CD4-positive, alpha-beta T cell treated with Interleukin-6 at 100 ng/mL for 8 hours (primary cell): Measurements from ENCODE around the gene AHSG.

Experiments
- DNase-seq: peaks from one replicate; pipeline ENCODE4 v3.0.0-alpha.2; 2020; ENCODE audit warnings: mixed read lengths, low spot score

Gene AHSG

DNA sequence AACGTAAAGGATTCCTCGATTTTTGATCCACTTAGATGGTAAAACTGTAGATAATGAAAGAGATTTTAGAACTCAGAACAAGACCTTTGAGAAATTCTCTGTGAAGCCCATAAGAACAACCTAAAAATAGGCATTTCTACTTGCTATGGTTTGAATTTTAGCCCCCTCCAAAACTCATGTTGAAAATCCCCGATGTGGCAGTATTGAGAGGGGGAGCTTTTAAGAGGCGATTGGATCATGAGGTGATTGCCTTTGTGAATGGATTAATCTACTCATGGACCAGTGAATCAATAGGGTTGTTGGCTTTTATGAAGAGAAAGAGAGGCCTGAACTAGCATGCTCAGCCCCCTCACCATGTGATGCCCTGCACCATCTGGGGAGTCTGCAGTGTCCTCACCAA is 20.2 kb upstream of the AHSG start:
- no peak for DNase-seq

DNA sequence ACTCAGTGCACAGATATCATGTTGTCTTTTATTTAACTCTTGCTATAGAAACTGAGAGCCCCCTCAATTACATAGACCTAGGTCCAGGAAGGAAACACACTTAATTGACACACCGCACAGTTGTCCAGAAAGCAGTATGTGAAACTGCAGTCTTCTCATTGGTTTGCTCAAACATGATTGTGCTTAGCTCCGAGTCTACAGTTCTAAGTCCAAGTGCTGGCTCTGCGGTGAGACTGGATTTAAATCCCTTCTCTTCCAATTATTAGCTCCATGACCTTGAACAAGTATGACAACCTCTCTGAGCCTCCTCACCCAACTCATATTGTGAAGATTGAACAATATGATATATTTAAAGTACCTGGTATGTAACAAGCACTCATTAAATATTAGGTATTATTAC is 19.0 kb upstream of the AHSG start:
- DNase-seq: no peak

GRCh38 chr3:186594591-186595113 is 18.2 kb upstream of the AHSG start:
- no peak for DNase-seq

DNA sequence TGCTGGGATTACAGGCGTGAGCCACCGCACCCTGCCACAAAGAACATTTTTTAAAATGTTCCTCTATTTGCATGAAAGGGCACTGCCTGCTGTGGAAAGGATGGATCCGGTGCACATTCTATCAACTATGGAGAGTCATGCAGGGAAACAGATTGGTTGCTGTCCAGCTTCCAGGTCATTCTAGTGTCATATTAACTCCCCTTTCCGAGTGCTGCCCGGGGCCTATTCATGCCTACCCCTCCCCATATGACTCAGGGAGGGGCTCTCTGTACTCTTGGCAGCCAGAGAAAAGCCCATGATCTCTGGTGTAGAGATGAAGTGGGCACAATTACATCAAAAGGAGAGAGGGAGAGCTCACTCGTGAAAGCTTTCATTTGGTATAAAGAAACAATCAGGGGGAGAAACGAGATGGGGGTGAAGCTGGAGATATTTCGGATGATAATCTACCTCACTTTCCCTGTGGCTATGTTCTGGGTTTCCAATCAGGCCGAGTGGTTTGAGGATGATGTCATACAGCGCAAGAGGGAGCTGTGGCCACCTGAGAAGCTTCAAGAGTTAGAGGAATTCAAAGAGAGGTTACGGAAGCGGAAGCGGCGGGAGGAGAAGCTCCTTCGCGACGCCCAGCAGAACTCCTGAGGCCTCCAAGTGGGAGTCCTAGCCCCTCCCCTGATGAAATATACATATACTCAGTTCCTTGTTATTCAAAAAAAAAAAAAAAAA is 16.1 kb upstream of the AHSG start:
- DNase-seq: no peak

GRCh38 chr3:186598108-186598784 is 14.6 kb upstream of the AHSG start:
- DNase-seq: no peak

DNA sequence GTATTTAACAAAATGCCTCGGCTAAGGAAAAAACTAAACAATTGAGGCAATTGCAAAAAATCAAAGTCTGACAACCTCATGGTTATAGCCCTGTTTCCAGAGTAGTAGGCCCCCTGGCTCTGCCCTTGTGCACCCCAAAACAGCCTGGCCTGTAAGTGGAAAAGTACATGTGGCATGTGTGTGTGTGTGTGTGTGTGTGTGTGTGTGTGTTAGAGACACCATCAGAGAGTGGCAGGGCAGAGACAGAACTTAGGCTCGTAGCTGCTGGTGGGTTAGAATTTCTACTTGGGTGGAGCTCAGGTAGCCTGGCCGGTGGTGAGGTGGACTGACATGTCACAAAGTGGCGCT is 14.1 kb upstream of the AHSG start:
- DNase-seq: no peak

DNA sequence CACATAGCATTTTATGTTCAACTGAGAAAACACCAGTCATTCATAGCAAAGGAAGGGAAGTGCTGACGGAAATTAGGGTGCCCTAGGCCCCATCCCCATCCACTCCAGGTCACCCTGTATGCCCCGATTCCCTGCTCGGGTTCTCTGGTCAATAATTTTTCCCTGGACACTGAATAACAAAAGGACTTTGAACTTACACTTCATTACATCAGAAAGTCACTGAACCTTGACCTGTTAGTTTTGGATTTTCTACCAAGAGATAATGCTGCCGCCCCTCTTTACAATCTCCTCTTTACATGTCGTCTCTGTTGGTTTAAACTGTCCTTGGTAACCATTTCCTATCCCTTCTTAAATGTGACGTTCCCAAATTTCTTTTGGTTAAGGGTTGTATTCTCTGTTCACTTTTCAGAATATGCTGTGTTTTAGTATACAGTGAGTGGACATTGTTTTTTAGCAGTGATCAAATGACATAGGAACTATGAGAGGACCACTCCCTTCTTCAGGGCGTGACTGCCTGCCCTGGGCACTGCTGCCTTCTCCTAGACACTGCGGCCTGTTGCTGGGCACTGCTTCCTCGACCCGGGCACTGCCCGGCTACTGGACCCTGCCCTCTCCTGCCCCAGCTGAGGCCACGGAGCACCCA is 13.6 kb upstream of the AHSG start:
- no peak for DNase-seq

GRCh38 chr3:186599785-186600166 is 13.1 kb upstream of the AHSG start:
- no peak for DNase-seq

DNA sequence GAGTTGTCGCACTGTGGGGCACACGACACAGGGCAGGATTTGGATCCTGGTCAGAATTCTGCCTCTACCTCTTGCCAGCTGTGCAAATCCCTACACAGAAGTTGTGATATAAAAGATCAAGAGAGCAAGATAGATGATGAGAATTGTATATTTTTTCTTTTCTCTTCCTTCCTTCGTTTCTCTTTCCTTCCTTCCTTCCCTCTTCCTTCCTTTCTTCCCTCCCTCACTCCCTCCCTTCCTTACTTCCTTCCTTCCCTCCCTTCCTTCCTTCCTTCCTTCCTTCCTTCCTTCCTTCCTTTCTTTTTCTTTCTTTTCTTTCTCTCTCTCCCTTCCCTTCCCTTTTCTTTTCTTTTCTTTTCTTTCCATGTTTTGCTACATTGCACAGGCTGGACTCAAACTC is 12.0 kb upstream of the AHSG start:
- no peak for DNase-seq

DNA sequence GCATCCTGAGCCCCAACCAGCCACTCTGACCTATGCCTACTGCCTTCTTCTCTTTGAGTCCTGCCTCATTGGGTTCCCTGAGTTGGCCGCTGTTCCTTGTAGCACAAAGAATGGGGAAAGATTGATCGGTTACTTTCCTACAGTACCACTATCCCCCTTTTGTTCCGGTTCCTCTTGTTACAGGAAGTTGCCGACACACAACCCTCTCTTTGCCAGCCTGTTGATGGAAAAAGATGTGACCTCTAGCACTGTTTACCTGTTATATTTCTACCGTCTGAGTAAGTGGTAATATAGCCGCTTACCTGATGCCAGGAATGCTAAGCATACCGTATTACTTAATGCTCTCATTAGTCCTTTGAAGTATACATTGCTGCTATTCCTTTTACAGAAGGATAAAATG is 9.7 kb upstream of the AHSG start:
- no peak for DNase-seq

- DNase-seq: no peak
Observed at GRCh38 chr3:186605078-186605477, 7.8 kb upstream of the AHSG start.

- DNase-seq: no peak
Observed at GRCh38 chr3:186605561-186606545, 7.0 kb upstream of the AHSG start.

DNA sequence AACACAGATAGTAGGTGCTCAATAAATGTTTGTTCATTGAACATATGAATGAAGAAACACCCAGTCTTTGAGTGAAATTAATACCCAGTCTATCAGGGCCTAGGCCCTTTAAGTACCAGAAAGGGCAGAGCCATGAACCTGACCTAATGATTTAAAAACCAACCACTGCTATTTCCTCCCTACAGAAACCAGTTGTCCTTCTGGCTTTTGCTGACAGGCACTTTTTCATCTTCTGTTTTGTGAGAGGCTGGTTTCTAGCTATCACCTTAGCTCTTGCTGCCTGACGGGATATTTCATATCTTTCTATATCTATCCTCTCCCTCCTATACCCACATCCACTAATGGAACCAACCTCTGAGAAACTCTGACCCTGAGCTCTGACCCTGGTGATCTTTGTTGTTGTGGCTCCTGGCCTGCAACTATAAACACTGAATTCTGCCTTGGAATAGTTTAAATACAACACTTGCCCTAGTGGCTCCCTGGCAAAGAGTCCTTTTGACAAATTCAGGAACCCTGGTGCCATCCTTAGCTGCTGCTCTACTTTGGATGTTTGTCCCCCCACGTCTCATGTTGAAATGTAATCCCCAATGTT is 4.1 kb upstream of the AHSG start:
- DNase-seq: no peak

- DNase-seq: no peak
Observed at GRCh38 chr3:186609247-186609868, 3.5 kb upstream of the AHSG start.

DNA sequence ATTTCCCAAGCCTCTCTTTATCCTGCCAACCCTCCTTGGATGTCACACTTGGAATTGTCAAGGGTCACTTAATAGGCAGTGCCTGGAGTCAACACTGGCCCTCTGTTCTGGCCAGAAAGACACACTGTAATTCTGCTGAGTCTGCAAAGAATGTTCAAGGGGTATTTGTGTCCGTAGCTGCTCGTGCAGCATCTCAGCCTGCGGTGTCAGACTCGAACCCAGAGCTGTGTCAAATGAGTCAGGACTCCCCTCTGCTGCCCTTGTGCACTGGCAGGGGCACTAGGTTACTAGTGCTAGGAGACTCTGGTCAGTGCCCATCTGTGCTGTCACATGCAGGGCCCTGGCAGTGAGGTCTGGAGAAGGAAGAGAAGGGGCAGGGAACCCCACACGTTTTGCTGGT is 795 bp upstream of the AHSG start:
- DNase-seq: no peak

- no peak for DNase-seq
Observed at GRCh38 chr3:186613637-186614265, 891 bp downstream of the AHSG start.

GRCh38 chr3:186614266-186614596 is 1.4 kb downstream of the AHSG start:
- no peak for DNase-seq

- peak; percentile 74 for DNase-seq
Observed at GRCh38 chr3:186614597-186615483, 2.0 kb downstream of the AHSG start.

- DNase-seq: no peak
Observed at GRCh38 chr3:186616299-186616617, 3.4 kb downstream of the AHSG start.
